ENCODE measurements around the gene GPC5.
"Not testable (repeated sequence)": the region's sequence is repeated elsewhere in the genome, so short reads cannot be mapped to it uniquely, and the experiment has no call there.

GPC5 gene

DNA sequence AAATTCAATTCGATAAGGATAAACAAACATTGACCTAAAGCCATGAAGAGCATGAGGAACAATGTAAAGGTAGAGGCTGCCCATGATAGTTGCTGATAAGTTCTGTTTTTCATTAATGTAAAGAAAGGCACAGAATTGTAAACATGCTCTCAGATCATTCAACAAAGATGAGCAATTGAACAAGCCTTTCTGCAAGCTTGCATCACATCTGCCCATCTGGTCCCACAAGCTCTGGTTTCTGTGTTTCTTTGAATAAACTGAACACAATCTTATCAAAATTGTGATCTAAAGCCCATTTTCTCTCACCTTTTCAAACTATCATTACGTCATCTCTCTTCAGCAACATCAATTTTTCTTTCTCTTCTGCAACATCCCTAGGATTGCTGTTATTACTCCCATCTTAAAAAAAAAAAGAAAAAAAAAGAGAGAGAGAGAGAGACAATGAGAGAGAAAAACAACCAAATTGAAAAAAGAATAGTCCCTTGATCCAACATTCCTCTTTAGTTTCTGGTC is 1340.9 kb downstream of the GPC5 start:
- no peaks in the 10 kb centered on the region for H3K27me3 ChIP-seq (ENCODE audit: control insufficient read depth, insufficient read depth, low read length)
- no peaks in the 10 kb centered on the region for H3K4me1 ChIP-seq (ENCODE audit: control insufficient read depth, low read depth, low read length)
- H3K4me3 ChIP-seq (ENCODE audit: low read length), result no peak overlapping the region
- H3K9me3 ChIP-seq (ENCODE audit: control insufficient read depth, low read depth, low read length), result no peaks in the 10 kb centered on the region
- no peak overlapping the region for H3K27ac ChIP-seq (ENCODE audit: low read length)
- no peaks in the 10 kb centered on the region for H3K36me3 ChIP-seq (ENCODE audit: control insufficient read depth, low read depth, low read length)
- H3K9ac ChIP-seq (ENCODE audit: low read length), result no peak overlapping the region

DNA sequence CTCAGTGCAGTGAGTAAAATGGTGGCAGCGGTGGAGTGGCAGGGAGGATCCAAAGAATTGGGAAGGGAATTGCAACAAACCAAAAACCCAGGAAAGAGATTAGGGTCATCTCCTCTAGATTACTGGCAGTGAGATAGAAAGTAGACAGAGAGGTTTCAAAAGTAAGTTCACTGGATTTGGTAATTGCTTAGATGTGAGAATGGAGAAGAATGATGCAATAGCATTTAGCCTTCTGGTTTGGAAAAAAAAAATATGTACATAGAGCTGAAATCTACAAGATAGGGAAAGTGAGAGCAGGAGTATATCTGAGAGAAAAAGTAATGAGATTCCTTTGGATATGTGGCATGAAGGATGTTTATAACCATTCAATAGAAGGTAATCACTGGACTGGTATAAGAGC is 1345.6 kb downstream of the GPC5 start:
- Histone ChIP-seq H3K27me3 (ENCODE audit: control insufficient read depth, insufficient read depth, low read length) (no peaks in the 10 kb centered on the region), H3K9me3 (ENCODE audit: control insufficient read depth, low read depth, low read length) (no peaks in the 10 kb centered on the region), H3K9ac (ENCODE audit: low read length) (no peak overlapping the region), H3K4me3 (ENCODE audit: low read length) (no peak overlapping the region), H3K27ac (ENCODE audit: low read length) (no peak overlapping the region), H3K36me3 (ENCODE audit: control insufficient read depth, low read depth, low read length) (no peaks in the 10 kb centered on the region), H3K4me1 (ENCODE audit: control insufficient read depth, low read depth, low read length) (no peaks in the 10 kb centered on the region)

DNA sequence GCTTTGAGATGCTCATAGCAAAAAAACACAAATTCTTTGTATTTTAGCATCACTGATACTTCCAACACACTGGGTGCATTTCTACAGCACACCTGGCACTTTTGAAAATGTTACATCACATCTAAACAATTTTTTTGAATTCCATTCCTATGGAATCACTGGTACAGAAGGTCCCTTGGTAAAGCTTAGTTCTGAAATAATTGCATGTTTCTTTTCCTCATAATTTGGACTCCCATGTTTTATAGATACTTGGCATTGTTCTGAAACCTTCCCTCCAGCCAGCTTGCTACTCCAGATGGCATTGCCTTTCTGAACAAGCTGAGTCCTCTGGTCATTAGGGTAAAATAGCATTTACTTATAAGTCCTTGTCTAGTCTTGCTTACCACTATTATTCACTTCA is 1346.8 kb downstream of the GPC5 start:
- no peak overlapping the region for H3K9ac ChIP-seq (ENCODE audit: low read length)
- no peaks in the 10 kb centered on the region for H3K36me3 ChIP-seq (ENCODE audit: control insufficient read depth, low read depth, low read length)
- no peak overlapping the region for H3K27ac ChIP-seq (ENCODE audit: low read length)
- H3K9me3 ChIP-seq (ENCODE audit: control insufficient read depth, low read depth, low read length), result no peaks in the 10 kb centered on the region
- no peaks in the 10 kb centered on the region for H3K27me3 ChIP-seq (ENCODE audit: control insufficient read depth, insufficient read depth, low read length)
- no peaks in the 10 kb centered on the region for H3K4me1 ChIP-seq (ENCODE audit: control insufficient read depth, low read depth, low read length)
- H3K4me3 ChIP-seq (ENCODE audit: low read length), result no peak overlapping the region

DNA sequence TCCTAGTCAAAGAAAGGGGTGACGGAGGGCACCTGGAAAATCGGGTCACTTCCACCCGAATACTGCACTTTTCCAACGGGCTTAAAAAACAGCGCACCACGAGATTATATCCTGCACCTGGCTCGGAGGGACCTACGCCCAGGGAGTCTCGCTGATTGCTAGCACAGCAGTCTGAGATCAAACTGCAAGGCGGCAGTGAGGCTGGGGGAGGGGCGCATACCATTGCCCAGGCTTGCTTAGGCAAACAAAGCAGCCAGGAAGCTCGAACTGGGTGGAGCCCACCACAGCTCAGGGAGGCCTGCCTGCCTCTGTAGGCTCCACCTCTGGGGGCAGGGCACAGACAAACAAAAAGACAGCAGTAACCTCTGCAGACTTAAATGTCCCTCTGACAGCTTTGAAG is 1354.3 kb downstream of the GPC5 start:
- not testable (repeated sequence) for H3K4me1 ChIP-seq (ENCODE audit: control insufficient read depth, low read depth, low read length); H3K27me3 ChIP-seq (ENCODE audit: control insufficient read depth, insufficient read depth, low read length); H3K4me3 ChIP-seq (ENCODE audit: low read length); H3K27ac ChIP-seq (ENCODE audit: low read length); H3K9me3 ChIP-seq (ENCODE audit: control insufficient read depth, low read depth, low read length); H3K9ac ChIP-seq (ENCODE audit: low read length); H3K36me3 ChIP-seq (ENCODE audit: control insufficient read depth, low read depth, low read length)

DNA sequence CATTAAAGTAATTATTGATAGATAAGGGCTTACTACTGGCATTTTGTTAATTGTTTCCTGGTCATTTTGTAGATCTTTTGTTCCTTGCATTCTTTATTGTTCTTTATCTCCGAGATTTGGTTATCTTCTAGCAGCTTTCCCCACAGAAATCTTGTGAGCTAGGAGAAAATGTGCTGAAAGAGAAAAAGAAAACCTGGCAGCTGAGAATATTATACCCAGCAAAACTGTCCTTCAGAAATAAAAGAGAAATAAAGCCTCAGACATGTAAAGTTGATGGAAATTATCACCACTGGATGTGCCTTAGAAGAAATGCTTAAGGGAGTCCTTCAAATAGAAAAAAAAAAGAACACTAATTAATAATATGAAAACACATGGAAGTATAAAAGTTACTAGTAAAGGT is 1363.3 kb downstream of the GPC5 start:
- Histone ChIP-seq H3K27ac (ENCODE audit: low read length) (no peak overlapping the region), H3K27me3 (ENCODE audit: control insufficient read depth, insufficient read depth, low read length) (no peaks in the 10 kb centered on the region), H3K36me3 (ENCODE audit: control insufficient read depth, low read depth, low read length) (no peaks in the 10 kb centered on the region), H3K9ac (ENCODE audit: low read length) (no peak overlapping the region), H3K4me3 (ENCODE audit: low read length) (no peak overlapping the region), H3K4me1 (ENCODE audit: control insufficient read depth, low read depth, low read length) (no peaks in the 10 kb centered on the region), H3K9me3 (ENCODE audit: control insufficient read depth, low read depth, low read length) (peaks cover 18% of the 10 kb centered on the region)

DNA sequence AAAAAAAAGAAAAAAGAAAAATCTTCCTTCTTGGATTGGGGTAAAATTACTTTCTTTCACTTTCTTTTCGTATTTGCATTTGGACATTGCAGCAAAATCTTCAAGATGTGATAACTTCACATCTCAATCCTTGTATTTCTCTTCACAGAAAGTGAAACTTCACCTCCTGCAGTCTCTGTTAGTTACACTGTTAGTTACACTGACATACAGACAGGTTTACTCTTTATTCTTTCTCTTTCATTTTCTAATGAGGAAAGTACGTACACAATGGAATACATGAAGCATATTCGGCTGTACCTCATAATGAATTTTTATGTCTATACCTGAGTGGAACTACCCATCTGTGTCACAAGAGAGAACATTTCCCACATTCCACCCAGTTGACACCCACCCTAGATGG is 1369.0 kb downstream of the GPC5 start:
- H3K9ac ChIP-seq (ENCODE audit: low read length), result no peak overlapping the region
- no peak overlapping the region for H3K4me3 ChIP-seq (ENCODE audit: low read length)
- H3K36me3 ChIP-seq (ENCODE audit: control insufficient read depth, low read depth, low read length), result no peaks in the 10 kb centered on the region

DNA sequence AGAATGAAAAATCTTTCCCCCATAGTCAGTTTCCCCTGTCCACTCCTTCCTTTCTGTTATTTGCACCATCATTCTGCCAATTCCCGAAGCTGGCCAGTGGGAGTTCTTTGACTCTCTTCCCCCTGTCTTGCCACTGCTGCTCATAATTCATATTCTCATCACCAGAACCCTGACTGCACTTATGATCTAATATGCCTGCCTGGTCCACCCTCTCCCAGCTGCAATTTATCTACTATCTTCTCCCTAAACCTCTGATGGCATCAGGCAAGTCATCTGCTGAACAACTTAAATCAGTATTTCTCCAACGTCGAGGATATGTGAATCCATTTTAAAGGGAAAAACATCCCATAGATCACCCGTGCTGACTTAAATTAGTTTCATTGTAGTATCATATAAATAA is 1370.2 kb downstream of the GPC5 start:
- no peaks in the 10 kb centered on the region for H3K4me1 ChIP-seq (ENCODE audit: control insufficient read depth, low read depth, low read length)
- no peak overlapping the region for H3K9ac ChIP-seq (ENCODE audit: low read length)
- no peaks in the 10 kb centered on the region for H3K36me3 ChIP-seq (ENCODE audit: control insufficient read depth, low read depth, low read length)
- H3K27me3 ChIP-seq (ENCODE audit: control insufficient read depth, insufficient read depth, low read length), result no peaks in the 10 kb centered on the region
- H3K9me3 ChIP-seq (ENCODE audit: control insufficient read depth, low read depth, low read length), result no peaks in the 10 kb centered on the region
- no peak overlapping the region for H3K27ac ChIP-seq (ENCODE audit: low read length)
- no peak overlapping the region for H3K4me3 ChIP-seq (ENCODE audit: low read length)

More for the DNA sequence above, 1369.0 kb downstream of the GPC5 start:
- Histone ChIP-seq H3K9me3 (ENCODE audit: control insufficient read depth, low read depth, low read length) (no peaks in the 10 kb centered on the region), H3K4me1 (ENCODE audit: control insufficient read depth, low read depth, low read length) (no peaks in the 10 kb centered on the region), H3K27me3 (ENCODE audit: control insufficient read depth, insufficient read depth, low read length) (no peaks in the 10 kb centered on the region), H3K27ac (ENCODE audit: low read length) (no peak overlapping the region)

DNA sequence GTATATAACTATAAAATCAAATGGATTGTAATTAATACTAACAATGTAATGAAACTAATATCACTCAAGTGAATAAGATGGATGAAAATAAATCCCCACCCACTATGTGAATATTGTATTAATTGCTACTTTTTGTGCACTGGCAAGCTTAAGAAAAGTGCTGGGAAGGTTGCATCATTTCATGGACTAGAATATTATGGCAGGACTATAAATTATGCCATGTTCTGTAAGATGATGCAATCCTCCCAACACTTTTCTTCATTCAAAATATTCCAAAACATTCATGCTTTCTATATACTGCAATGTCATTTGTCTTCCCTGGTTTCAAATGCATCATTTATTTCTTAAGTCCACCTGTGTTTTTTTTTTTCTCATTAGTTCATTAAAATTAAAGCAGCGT is 1370.6 kb downstream of the GPC5 start:
- Histone ChIP-seq H3K27me3 (ENCODE audit: control insufficient read depth, insufficient read depth, low read length) (no peaks in the 10 kb centered on the region), H3K9me3 (ENCODE audit: control insufficient read depth, low read depth, low read length) (no peaks in the 10 kb centered on the region), H3K9ac (ENCODE audit: low read length) (no peak overlapping the region), H3K27ac (ENCODE audit: low read length) (no peak overlapping the region), H3K4me3 (ENCODE audit: low read length) (no peak overlapping the region), H3K4me1 (ENCODE audit: control insufficient read depth, low read depth, low read length) (no peaks in the 10 kb centered on the region), H3K36me3 (ENCODE audit: control insufficient read depth, low read depth, low read length) (no peaks in the 10 kb centered on the region)

DNA sequence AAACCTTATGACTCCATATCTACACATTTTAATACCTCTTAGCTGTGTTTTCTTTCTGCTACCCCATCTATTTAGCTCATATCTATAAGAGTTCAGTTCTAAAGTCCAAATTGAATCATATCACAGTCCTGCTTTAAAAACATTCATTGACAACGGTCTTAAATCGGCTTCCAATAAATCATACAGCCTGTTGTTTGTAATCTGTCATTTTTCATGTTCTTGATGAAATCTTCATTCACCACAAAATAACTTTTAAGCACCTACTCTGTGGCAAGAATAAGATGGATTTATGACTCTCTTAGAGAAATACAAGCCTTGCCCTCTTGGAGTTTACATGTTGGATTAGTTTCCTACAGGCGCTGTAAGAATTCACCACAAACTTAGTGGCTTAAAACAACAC is 1377.2 kb downstream of the GPC5 start:
- H3K27me3 ChIP-seq (ENCODE audit: control insufficient read depth, insufficient read depth, low read length), result no peaks in the 10 kb centered on the region
- H3K4me3 ChIP-seq (ENCODE audit: low read length), result no peak overlapping the region
- no peak overlapping the region for H3K9ac ChIP-seq (ENCODE audit: low read length)
- H3K36me3 ChIP-seq (ENCODE audit: control insufficient read depth, low read depth, low read length), result no peaks in the 10 kb centered on the region
- no peak overlapping the region for H3K27ac ChIP-seq (ENCODE audit: low read length)
- no peaks in the 10 kb centered on the region for H3K4me1 ChIP-seq (ENCODE audit: control insufficient read depth, low read depth, low read length)
- no peaks in the 10 kb centered on the region for H3K9me3 ChIP-seq (ENCODE audit: control insufficient read depth, low read depth, low read length)

DNA sequence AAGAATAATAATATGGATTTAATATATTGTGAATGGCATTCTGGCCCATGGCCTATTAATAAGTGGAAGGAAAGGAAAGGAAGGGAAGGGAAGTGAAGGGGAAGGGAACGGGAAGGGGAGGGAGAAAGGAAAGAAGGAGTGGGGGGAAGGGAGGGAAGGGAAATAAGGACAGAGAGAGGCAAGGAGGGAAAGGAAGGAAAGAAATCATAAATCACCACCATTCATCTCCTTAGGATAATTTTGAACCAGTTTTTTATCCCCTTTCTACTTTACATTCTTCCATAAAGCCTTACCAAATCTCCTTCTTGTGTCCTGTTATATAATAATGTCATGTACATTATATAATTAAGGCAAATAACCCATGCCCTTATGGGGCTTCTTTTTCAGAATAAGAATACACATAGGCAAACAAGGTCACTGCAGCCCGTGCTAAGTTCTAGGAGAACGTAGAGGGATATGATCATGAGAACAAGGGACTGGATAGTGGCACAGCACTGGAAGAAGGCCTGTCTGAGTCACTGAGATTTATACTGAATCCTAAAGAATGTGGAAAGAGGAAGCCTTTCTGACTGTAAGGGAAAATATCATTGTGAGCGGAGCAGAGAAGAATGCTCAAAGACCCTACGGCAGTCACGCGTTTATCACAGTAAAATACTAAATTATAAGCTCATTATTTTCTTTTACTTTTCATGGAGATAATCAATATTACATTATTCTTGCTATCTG is 1383.7 kb downstream of the GPC5 start:
- no peaks in the 10 kb centered on the region for H3K27me3 ChIP-seq (ENCODE audit: control insufficient read depth, insufficient read depth, low read length)

DNA sequence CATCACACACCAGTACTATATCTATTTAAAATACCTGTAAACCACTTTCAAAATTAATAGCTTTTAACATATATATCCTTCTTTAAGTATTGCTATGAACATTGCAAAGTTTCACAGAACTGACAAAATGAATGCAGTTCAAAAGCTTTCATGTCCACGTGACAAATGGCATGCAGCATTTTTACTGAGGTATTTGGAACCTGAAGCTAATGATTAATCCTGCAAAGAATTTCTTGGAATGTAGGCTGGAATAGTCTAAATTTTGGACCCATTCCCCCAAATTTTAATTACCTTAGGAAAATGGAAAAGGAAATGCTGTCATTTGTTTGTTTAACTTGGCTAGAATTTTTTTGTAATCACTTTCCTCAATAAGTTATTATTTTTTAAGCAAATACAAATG is 1404.4 kb downstream of the GPC5 start:
- Histone ChIP-seq H3K4me3 (ENCODE audit: low read length) (no peak overlapping the region), H3K27ac (ENCODE audit: low read length) (no peak overlapping the region), H3K9ac (ENCODE audit: low read length) (no peak overlapping the region), H3K36me3 (ENCODE audit: control insufficient read depth, low read depth, low read length) (no peaks in the 10 kb centered on the region), H3K4me1 (ENCODE audit: control insufficient read depth, low read depth, low read length) (no peaks in the 10 kb centered on the region), H3K27me3 (ENCODE audit: control insufficient read depth, insufficient read depth, low read length) (no peaks in the 10 kb centered on the region), H3K9me3 (ENCODE audit: control insufficient read depth, low read depth, low read length) (no peaks in the 10 kb centered on the region)

More for the DNA sequence above, 1383.7 kb downstream of the GPC5 start:
- H3K9ac ChIP-seq (ENCODE audit: low read length), result no peak overlapping the region
- H3K4me3 ChIP-seq (ENCODE audit: low read length), result no peak overlapping the region
- no peaks in the 10 kb centered on the region for H3K9me3 ChIP-seq (ENCODE audit: control insufficient read depth, low read depth, low read length)
- no peaks in the 10 kb centered on the region for H3K36me3 ChIP-seq (ENCODE audit: control insufficient read depth, low read depth, low read length)
- no peaks in the 10 kb centered on the region for H3K4me1 ChIP-seq (ENCODE audit: control insufficient read depth, low read depth, low read length)
- H3K27ac ChIP-seq (ENCODE audit: low read length), result no peak overlapping the region

DNA sequence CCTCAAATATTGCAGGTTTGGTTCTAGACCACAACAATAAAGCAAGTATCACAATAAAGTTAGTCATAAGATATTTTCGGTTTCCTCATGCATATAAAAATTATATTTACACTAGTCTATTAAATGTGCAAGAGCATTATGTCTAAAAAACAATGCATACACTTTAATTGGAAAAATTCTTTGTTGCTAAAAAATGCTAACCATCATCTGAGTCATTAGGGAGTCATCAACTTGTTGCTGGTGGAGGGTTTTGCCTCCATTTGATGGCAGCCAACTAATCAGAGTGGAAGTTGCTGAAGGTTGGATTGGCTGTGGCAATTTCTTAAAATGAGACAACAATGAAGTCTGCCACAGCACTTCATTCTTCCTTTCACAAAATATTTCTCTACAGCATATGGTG is 1405.9 kb downstream of the GPC5 start:
- Histone ChIP-seq H3K9me3 (ENCODE audit: control insufficient read depth, low read depth, low read length) (no peaks in the 10 kb centered on the region), H3K36me3 (ENCODE audit: control insufficient read depth, low read depth, low read length) (no peaks in the 10 kb centered on the region), H3K4me3 (ENCODE audit: low read length) (no peak overlapping the region), H3K27me3 (ENCODE audit: control insufficient read depth, insufficient read depth, low read length) (no peaks in the 10 kb centered on the region), H3K9ac (ENCODE audit: low read length) (no peak overlapping the region), H3K27ac (ENCODE audit: low read length) (no peak overlapping the region), H3K4me1 (ENCODE audit: control insufficient read depth, low read depth, low read length) (no peaks in the 10 kb centered on the region)

Measured in iPS-18a (cell line).